Activated CD4-positive, alpha-beta memory T cell treated with anti-CD3 and anti-CD28 coated beads, Interleukin-2, amount 10 ng/mL, durations not matched to agents 7 days and 5 days (primary cell): ENCODE measurements around the gene UBR3. TPM values are rescaled to one million over a fixed set of nuclear protein-coding genes. Genes with fewer than 3 reads are reported as not detected.
"Not testable (repeated sequence)": the region's sequence is repeated elsewhere in the genome, so short reads cannot be mapped to it uniquely, and the experiment has no call there.

Source experiments
- CTCF ChIA-PET: fragments of 350-600 bp; sonication (Branson Sonifier 250); formaldehyde crosslinking; loops from one replicate; lab custom pipeline; 2021; ENCODE audit warnings: antibody characterized with exemption, inconsistent platforms; lab: Charles Lee
- POLR2A ChIA-PET: fragments of 350-600 bp; sonication (Branson Sonifier 250); formaldehyde crosslinking; loops from one replicate; lab custom pipeline; 2021; ENCODE audit warnings: antibody characterized with exemption; lab: Charles Lee
- DNase-seq: peaks from one replicate; pipeline ENCODE4 v3.0.0-alpha.2; 2020
- H3K27ac Mint-ChIP-seq: one replicate; pipeline ENCODE4 v1.8.0; 2021; ENCODE audit warnings: mild to moderate bottlenecking, mixed read lengths
- H3K27me3 Mint-ChIP-seq: one replicate; pipeline ENCODE4 v1.8.0; 2021; ENCODE audit warnings: mixed read lengths
- H3K36me3 Mint-ChIP-seq: one replicate; pipeline ENCODE4 v1.8.0; 2021; ENCODE audit warnings: low read depth, mixed read lengths
- H3K4me1 Mint-ChIP-seq: one replicate; pipeline ENCODE4 v1.8.0; 2021; ENCODE audit warnings: mixed read lengths
- H3K4me3 Mint-ChIP-seq: one replicate; pipeline ENCODE4 v1.8.0; 2021; ENCODE audit warnings: mild to moderate bottlenecking, mixed read lengths
- H3K9me3 Mint-ChIP-seq: one replicate; pipeline ENCODE4 v1.8.0; 2021; ENCODE audit warnings: mixed read lengths
- total RNA-seq, 2 experiments: library from RNA; stranded (reverse); gene quantifications; one replicate each; pipeline ENCODE4 v1.2.3, GENCODE V29; 2021

The UBR3 gene
- total RNA-seq, 2 experiments from 2014 or later, result 19.7 to 19.8 TPM

GRCh38 chr2:169933124-169933711, 106.0 kb downstream of the UBR3 start:
- ChIA-PET POLR2A (no interaction called here), CTCF (no interaction called here)
- Mint-ChIP-seq H3K9me3 (no peaks in the 10 kb centered on the region), H3K4me1 (no peaks in the 10 kb centered on the region), H3K36me3 (peaks cover 3% of the 10 kb centered on the region), H3K27me3 (no peaks in the 10 kb centered on the region), H3K27ac (no peak overlapping the region), H3K4me3 (no peak overlapping the region)
- no peak for DNase-seq

GRCh38 chr2:169936652-169937051, 109.4 kb downstream of the UBR3 start:
- DNase-seq, H3K9me3 Mint-ChIP-seq, CTCF ChIA-PET, H3K36me3 Mint-ChIP-seq, POLR2A ChIA-PET, H3K4me1 Mint-ChIP-seq, H3K27me3 Mint-ChIP-seq, H3K27ac Mint-ChIP-seq, H3K4me3 Mint-ChIP-seq: not testable (repeated sequence)

GRCh38 chr2:169945515-169945914, 118.3 kb downstream of the UBR3 start:
- H3K27ac Mint-ChIP-seq, result no peak overlapping the region
- no peak overlapping the region for H3K4me3 Mint-ChIP-seq
- CTCF ChIA-PET, result no interaction called here
- no peak for DNase-seq
- POLR2A ChIA-PET, result no interaction called here
- H3K27me3 Mint-ChIP-seq, result no peaks in the 10 kb centered on the region
- H3K9me3 Mint-ChIP-seq, result no peaks in the 10 kb centered on the region
- peaks cover 10% of the 10 kb centered on the region for H3K36me3 Mint-ChIP-seq
- H3K4me1 Mint-ChIP-seq, result no peaks in the 10 kb centered on the region

GRCh38 chr2:169946092-169946491, 118.8 kb downstream of the UBR3 start:
- Mint-ChIP-seq H3K4me3 (no peak overlapping the region), H3K27ac (no peak overlapping the region), H3K27me3 (no peaks in the 10 kb centered on the region), H3K36me3 (peaks cover 10% of the 10 kb centered on the region), H3K9me3 (no peaks in the 10 kb centered on the region), H3K4me1 (no peaks in the 10 kb centered on the region)
- ChIA-PET CTCF (no interaction called here), POLR2A (no interaction called here)
- DNase-seq, result no peak

GRCh38 chr2:169946546-169946945, 119.3 kb downstream of the UBR3 start:
- no peaks in the 10 kb centered on the region for H3K4me1 Mint-ChIP-seq
- H3K27me3 Mint-ChIP-seq, result no peaks in the 10 kb centered on the region
- POLR2A ChIA-PET, result no interaction called here
- H3K27ac Mint-ChIP-seq, result no peak overlapping the region
- no peak overlapping the region for H3K4me3 Mint-ChIP-seq
- CTCF ChIA-PET, result no interaction called here
- H3K36me3 Mint-ChIP-seq, result peaks cover 10% of the 10 kb centered on the region
- DNase-seq, result no peak
- no peaks in the 10 kb centered on the region for H3K9me3 Mint-ChIP-seq

- CTCF ChIA-PET, result no interaction called here
- POLR2A ChIA-PET, result no interaction called here
- Mint-ChIP-seq H3K4me1 (no peaks in the 10 kb centered on the region), H3K27me3 (no peaks in the 10 kb centered on the region), H3K27ac (no peak overlapping the region), H3K9me3 (no peaks in the 10 kb centered on the region), H3K36me3 (peaks cover 21% of the 10 kb centered on the region), H3K4me3 (no peak overlapping the region)
- DNase-seq, result no peak
These were observed 128.7 kb downstream of the UBR3 start for GRCh38 chr2:169955940-169956339.

GRCh38 chr2:169957219-169957618, 130.0 kb downstream of the UBR3 start:
- POLR2A ChIA-PET, DNase-seq, H3K27ac Mint-ChIP-seq, H3K27me3 Mint-ChIP-seq, H3K4me3 Mint-ChIP-seq, CTCF ChIA-PET, H3K9me3 Mint-ChIP-seq, H3K4me1 Mint-ChIP-seq: not testable (repeated sequence)
- peaks cover 21% of the 10 kb centered on the region for H3K36me3 Mint-ChIP-seq

GRCh38 chr2:169961911-169962310, 134.7 kb downstream of the UBR3 start:
- no peaks in the 10 kb centered on the region for H3K9me3 Mint-ChIP-seq
- CTCF ChIA-PET, result no interaction called here
- no peak overlapping the region for H3K27ac Mint-ChIP-seq
- no peak for DNase-seq
- peaks cover 12% of the 10 kb centered on the region for H3K36me3 Mint-ChIP-seq
- H3K4me3 Mint-ChIP-seq, result no peak overlapping the region
- POLR2A ChIA-PET, result no interaction called here
- H3K27me3 Mint-ChIP-seq, result no peaks in the 10 kb centered on the region
- no peaks in the 10 kb centered on the region for H3K4me1 Mint-ChIP-seq

GRCh38 chr2:169963786-169964185, 136.5 kb downstream of the UBR3 start:
- no peak for DNase-seq
- ChIA-PET POLR2A (no interaction called here), CTCF (no interaction called here)
- Mint-ChIP-seq H3K9me3 (no peaks in the 10 kb centered on the region), H3K27me3 (no peaks in the 10 kb centered on the region), H3K36me3 (peaks cover 7% of the 10 kb centered on the region), H3K27ac (no peak overlapping the region), H3K4me3 (no peak overlapping the region), H3K4me1 (no peaks in the 10 kb centered on the region)

GRCh38 chr2:169964740-169965139, 137.5 kb downstream of the UBR3 start:
- Mint-ChIP-seq H3K36me3 (peaks cover 10% of the 10 kb centered on the region), H3K4me1 (no peaks in the 10 kb centered on the region), H3K4me3 (no peak overlapping the region), H3K27me3 (no peaks in the 10 kb centered on the region), H3K9me3 (no peaks in the 10 kb centered on the region), H3K27ac (no peak overlapping the region)
- ChIA-PET POLR2A (no interaction called here), CTCF (no interaction called here)
- DNase-seq, result no peak

GRCh38 chr2:169965495-169965894, 138.2 kb downstream of the UBR3 start:
- ChIA-PET CTCF (no interaction called here), POLR2A (no interaction called here)
- Mint-ChIP-seq H3K9me3 (no peaks in the 10 kb centered on the region), H3K4me3 (no peak overlapping the region), H3K36me3 (peaks cover 13% of the 10 kb centered on the region), H3K4me1 (no peaks in the 10 kb centered on the region), H3K27me3 (no peaks in the 10 kb centered on the region), H3K27ac (no peak overlapping the region)
- DNase-seq, result no peak

- ChIA-PET CTCF (no interaction called here), POLR2A (no interaction called here)
- no peak for DNase-seq
- no peaks in the 10 kb centered on the region for H3K27me3 Mint-ChIP-seq
- no peak overlapping the region for H3K27ac Mint-ChIP-seq
- no peak overlapping the region for H3K4me3 Mint-ChIP-seq
- H3K9me3 Mint-ChIP-seq, result no peaks in the 10 kb centered on the region
- peaks cover 13% of the 10 kb centered on the region for H3K36me3 Mint-ChIP-seq
- no peaks in the 10 kb centered on the region for H3K4me1 Mint-ChIP-seq
These were observed 139.2 kb downstream of the UBR3 start for GRCh38 chr2:169966454-169966853.

GRCh38 chr2:169968743-169969142, 141.5 kb downstream of the UBR3 start:
- ChIA-PET CTCF (no interaction called here), POLR2A (no interaction called here)
- Mint-ChIP-seq H3K36me3 (peaks cover 19% of the 10 kb centered on the region), H3K27me3 (no peaks in the 10 kb centered on the region), H3K4me3 (no peak overlapping the region), H3K27ac (no peak overlapping the region), H3K4me1 (no peaks in the 10 kb centered on the region), H3K9me3 (no peaks in the 10 kb centered on the region)
- DNase-seq, result no peak

GRCh38 chr2:169975221-169975620, 148.0 kb downstream of the UBR3 start:
- Mint-ChIP-seq H3K27ac (no peak overlapping the region), H3K27me3 (no peaks in the 10 kb centered on the region), H3K4me3 (no peak overlapping the region), H3K9me3 (peaks cover 16% of the 10 kb centered on the region), H3K36me3 (peaks cover 41% of the 10 kb centered on the region), H3K4me1 (no peaks in the 10 kb centered on the region)
- ChIA-PET CTCF (no interaction called here), POLR2A (no interaction called here)
- no peak for DNase-seq
